Liver (tissue), 3 donors: ENCODE results near the gene NGRN.

Experiments used
- CTCF ChIP-seq: fragments of 150-350 bp; IDR thresholded peaks from 2 replicates; pipeline ENCODE4 v1.5.1; 2017; ENCODE audit warnings: improper control_type of control experiment, low read depth, low read length; ENCODE audit not compliant: missing input control
- EGR1 ChIP-seq, 2 donors: IDR thresholded peaks; 2 replicates each; pipeline ENCODE4 v1.6.1; 2016 to 2018; ENCODE audit warnings: antibody characterized with exemption in 2 of 2, low read depth in 2 of 2
- FOXA1 ChIP-seq: IDR thresholded peaks from 2 replicates; pipeline ENCODE4 v1.6.1; 2016; ENCODE audit warnings: antibody characterized with exemption
- GABPA ChIP-seq, 2 donors: IDR thresholded peaks in 1 of 2; conservative IDR thresholded peaks in 1 of 2; 2 replicates each; pipeline ENCODE4 v1.6.1; 2016; ENCODE audit warnings: antibody characterized with exemption in 2 of 2, mild to moderate bottlenecking in 1 of 2, moderate library complexity in 1 of 2
- HNF4G ChIP-seq: IDR thresholded peaks from 2 replicates; pipeline ENCODE4 v1.6.1; 2016; ENCODE audit warnings: antibody characterized with exemption
- JUND ChIP-seq, 2 donors: IDR thresholded peaks; 2 replicates each; pipeline ENCODE4 v1.6.1; 2016; ENCODE audit warnings: antibody characterized with exemption in 2 of 2
- RAD21 ChIP-seq, 2 donors: IDR thresholded peaks; 2 replicates each; pipeline ENCODE4 v1.6.1; 2016; ENCODE audit warnings: antibody characterized with exemption in 2 of 2, mild to moderate bottlenecking in 2 of 2
- TAF1 ChIP-seq: conservative IDR thresholded peaks from 2 replicates; pipeline ENCODE4 v1.6.1; 2016; ENCODE audit warnings: antibody characterized with exemption, mild to moderate bottlenecking
- YY1 ChIP-seq: IDR thresholded peaks from 2 replicates; pipeline ENCODE4 v1.6.1; 2016; ENCODE audit warnings: antibody characterized with exemption, mild to moderate bottlenecking
- TF ChIP-seq, protein P1 (sequence below): IDR thresholded peaks from 2 replicates; pipeline ENCODE4 v1.6.1; 2016; ENCODE audit warnings: antibody characterized with exemption, mild to moderate bottlenecking
- TF ChIP-seq, protein P2 (sequence below): IDR thresholded peaks from 2 replicates; pipeline ENCODE4 v1.6.1; 2016; ENCODE audit warnings: antibody characterized with exemption
- TF ChIP-seq, protein P3 (sequence below): IDR thresholded peaks from 2 replicates; pipeline ENCODE4 v1.6.1; 2016; ENCODE audit warnings: antibody characterized with exemption
- donor health status: healthy.
- donor health status: healthy.

DNA sequence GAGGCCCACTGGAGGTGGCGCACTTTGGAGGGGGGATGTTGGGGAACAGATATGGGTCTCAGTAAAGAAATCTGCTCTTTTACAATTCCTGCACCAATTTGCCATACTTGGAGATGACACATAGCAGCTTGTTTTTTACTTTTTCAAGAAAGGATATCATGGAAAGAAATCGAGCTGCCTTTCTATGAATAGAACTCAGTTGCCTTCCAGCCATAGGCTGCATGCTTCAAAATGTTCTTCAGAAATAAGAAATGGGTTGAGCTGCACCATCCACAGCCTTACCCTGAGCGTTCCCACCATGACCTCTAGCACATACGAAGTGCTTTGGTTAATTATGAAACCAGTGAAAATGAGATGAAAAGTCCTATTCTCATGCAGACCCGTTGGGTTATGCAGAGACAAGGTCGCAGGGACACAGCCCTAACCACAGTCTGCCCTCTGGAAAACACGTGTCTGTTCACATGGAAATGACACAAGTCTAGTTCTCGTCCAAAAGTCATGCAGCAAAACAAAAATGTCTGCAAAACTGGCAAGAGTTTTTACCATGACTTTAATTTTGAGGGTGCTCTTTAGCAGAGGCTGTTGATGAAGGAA, 36.3 kb downstream of the NGRN start:
- TF ChIP-seq CTCF (no peak), RAD21 (IDR thresholded peaks at IDR 0.05) (no peak), EGR1 (IDR thresholded peaks at IDR 0.05; ENCODE audit: low read depth in 2 of 2) (no peak), HNF4G (no peak), TAF1 (no peak), JUND (IDR thresholded peaks at IDR 0.05) (no peak), YY1 (no peak), FOXA1 (no peak), GABPA (IDR thresholded peaks at IDR 0.05 in 1 of 2, conservative IDR thresholded peaks at IDR 0.05 in 1 of 2) (no peak)
- TF ChIP-seq, protein P1, sequence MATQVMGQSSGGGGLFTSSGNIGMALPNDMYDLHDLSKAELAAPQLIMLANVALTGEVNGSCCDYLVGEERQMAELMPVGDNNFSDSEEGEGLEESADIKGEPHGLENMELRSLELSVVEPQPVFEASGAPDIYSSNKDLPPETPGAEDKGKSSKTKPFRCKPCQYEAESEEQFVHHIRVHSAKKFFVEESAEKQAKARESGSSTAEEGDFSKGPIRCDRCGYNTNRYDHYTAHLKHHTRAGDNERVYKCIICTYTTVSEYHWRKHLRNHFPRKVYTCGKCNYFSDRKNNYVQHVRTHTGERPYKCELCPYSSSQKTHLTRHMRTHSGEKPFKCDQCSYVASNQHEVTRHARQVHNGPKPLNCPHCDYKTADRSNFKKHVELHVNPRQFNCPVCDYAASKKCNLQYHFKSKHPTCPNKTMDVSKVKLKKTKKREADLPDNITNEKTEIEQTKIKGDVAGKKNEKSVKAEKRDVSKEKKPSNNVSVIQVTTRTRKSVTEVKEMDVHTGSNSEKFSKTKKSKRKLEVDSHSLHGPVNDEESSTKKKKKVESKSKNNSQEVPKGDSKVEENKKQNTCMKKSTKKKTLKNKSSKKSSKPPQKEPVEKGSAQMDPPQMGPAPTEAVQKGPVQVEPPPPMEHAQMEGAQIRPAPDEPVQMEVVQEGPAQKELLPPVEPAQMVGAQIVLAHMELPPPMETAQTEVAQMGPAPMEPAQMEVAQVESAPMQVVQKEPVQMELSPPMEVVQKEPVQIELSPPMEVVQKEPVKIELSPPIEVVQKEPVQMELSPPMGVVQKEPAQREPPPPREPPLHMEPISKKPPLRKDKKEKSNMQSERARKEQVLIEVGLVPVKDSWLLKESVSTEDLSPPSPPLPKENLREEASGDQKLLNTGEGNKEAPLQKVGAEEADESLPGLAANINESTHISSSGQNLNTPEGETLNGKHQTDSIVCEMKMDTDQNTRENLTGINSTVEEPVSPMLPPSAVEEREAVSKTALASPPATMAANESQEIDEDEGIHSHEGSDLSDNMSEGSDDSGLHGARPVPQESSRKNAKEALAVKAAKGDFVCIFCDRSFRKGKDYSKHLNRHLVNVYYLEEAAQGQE, result no peak
- TF ChIP-seq, protein P2, sequence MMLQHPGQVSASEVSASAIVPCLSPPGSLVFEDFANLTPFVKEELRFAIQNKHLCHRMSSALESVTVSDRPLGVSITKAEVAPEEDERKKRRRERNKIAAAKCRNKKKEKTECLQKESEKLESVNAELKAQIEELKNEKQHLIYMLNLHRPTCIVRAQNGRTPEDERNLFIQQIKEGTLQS, result no peak
- TF ChIP-seq, protein P3, sequence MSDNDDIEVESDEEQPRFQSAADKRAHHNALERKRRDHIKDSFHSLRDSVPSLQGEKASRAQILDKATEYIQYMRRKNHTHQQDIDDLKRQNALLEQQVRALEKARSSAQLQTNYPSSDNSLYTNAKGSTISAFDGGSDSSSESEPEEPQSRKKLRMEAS, result no peak
